ENCODE results near the gene ADARB2. TPM values are rescaled to one million over a fixed set of nuclear protein-coding genes. Genes with fewer than 3 reads are reported as not detected.

The ADARB2 gene
- polyA plus RNA-seq, 3 donors, result not detected

DNA sequence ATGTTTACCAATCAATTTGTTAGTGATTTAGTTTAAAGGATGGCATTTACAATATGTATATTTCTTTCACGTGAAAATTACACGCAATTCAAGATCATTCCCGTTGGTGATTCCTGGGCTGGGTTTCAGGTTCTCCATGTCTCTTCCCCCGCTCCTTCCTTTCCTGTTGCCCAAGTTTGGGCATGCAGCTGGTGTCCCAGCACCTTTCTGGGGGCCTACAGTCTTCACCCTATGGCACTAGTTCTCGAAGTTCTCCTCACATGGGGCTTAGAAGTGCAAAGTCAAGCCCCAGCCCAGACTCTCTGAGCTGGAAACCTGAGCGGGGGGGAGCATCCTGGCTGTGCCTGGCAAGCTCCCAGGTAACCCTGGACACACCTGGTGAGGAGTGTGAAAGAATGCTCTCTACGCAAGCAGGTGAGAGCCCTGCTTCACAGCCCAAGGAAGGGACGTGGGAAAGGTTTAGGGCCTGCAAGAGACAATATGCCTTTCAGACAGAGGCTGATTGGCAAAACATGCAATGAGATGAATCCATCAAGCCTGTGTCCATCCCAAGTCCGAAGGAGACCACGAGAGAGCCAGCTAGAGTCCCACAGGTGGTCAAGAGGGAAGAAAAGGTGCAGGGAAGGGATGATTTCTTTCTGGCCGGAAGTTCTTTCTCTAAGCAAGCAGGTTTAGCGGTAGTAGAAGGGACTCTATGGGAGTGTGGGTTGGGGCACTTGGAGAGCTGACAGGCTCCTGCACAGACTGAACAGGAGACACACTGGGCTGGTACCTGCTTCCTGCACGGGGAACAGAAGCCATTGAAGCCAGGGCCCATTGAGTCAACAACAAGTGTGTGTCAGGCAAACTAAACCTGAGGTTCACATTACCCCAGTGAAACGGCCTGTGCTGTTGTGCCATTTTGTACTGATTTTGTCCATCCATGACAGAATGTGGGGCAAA lies 131.1 kb downstream of the ADARB2 start:
- Histone ChIP-seq H3K4me1 (ENCODE audit: control insufficient read depth in 1 of 2, insufficient read depth in 2 of 2, low read length in 2 of 2) (no peaks in the 10 kb centered on the region), H3K36me3 (replicated peaks in 1 of 2; ENCODE audit: control insufficient read depth in 1 of 2, insufficient read depth in 2 of 2, low read length in 2 of 2) (no peaks in the 10 kb centered on the region), H2AFZ (ENCODE audit: insufficient read depth, low read depth, low read length, poor library complexity, severe bottlenecking) (no peak overlapping the region), H4K20me1 (ENCODE audit: insufficient read depth, low read length) (no peaks in the 10 kb centered on the region), H3K4me3 (replicated peaks in 1 of 3; ENCODE audit: low read depth in 2 of 3, low read length in 3 of 3) (no peak overlapping the region), H3K4me2 (replicated peaks; ENCODE audit: extremely low read depth, low read length, poor library complexity, severe bottlenecking) (no peak overlapping the region), H3K79me2 (ENCODE audit: insufficient read depth, low read length) (no peaks in the 10 kb centered on the region), H3K27me3 (ENCODE audit: control insufficient read depth in 2 of 2, insufficient read depth in 2 of 2, low read length in 2 of 2) (peaks cover 0 to 13% of the 10 kb centered on the region in 2 donors), H3K27ac (ENCODE audit: low read depth in 1 of 2, low read length in 2 of 2) (no peak overlapping the region), H3K9ac (ENCODE audit: insufficient read depth, low read length, poor library complexity, severe bottlenecking) (no peak overlapping the region), H3K9me3 (replicated peaks in 1 of 2; ENCODE audit: control insufficient read depth in 1 of 2, insufficient read depth in 1 of 2, low read length in 2 of 2) (no peaks in the 10 kb centered on the region)
- DNase-seq, result no peak
- intact Hi-C loops (cut with micrococcal nuclease), result no loop called here
- Mint-ChIP-seq H3K4me1 (no peaks in the 10 kb centered on the region), H3K4me3 (no peak overlapping the region), H3K27me3 (ENCODE audit: low read depth in 3 of 3) (peaks cover 16 to 21% (median 18%) of the 10 kb centered on the region in 3 donors), H3K36me3 (no peaks in the 10 kb centered on the region), H3K9me3 (peaks cover 0 to 4% (median 0%) of the 10 kb centered on the region in 7 donors), H3K27ac (no peak overlapping the region)
- TF ChIP-seq, protein P1, sequence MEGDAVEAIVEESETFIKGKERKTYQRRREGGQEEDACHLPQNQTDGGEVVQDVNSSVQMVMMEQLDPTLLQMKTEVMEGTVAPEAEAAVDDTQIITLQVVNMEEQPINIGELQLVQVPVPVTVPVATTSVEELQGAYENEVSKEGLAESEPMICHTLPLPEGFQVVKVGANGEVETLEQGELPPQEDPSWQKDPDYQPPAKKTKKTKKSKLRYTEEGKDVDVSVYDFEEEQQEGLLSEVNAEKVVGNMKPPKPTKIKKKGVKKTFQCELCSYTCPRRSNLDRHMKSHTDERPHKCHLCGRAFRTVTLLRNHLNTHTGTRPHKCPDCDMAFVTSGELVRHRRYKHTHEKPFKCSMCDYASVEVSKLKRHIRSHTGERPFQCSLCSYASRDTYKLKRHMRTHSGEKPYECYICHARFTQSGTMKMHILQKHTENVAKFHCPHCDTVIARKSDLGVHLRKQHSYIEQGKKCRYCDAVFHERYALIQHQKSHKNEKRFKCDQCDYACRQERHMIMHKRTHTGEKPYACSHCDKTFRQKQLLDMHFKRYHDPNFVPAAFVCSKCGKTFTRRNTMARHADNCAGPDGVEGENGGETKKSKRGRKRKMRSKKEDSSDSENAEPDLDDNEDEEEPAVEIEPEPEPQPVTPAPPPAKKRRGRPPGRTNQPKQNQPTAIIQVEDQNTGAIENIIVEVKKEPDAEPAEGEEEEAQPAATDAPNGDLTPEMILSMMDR (IDR thresholded peaks at IDR 0.05), result no peak
- 81% methylated on average over 12 of the region's 14 CpGs for WGBS (ENCODE audit: insufficient coverage)

DNA sequence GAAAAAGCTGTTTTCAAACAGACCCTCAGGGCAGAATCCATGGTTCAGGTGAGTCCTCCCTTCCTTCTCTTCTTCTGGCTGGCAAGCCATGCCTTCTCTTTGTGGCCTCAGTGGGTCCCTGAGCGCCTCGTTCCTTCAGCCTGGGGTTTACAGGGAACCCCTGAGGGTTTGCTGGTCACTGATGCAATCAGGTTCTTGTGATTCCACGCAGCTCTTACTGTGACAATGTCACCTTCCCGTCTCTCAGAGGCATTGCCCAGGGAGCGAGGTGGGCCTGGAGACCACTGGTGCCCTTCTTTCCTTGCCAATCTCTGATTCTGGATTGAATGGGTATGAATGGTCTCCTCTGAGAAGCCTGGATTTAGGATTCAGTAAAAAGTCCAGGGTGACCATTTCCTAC lies 132.2 kb downstream of the ADARB2 start:
- TF ChIP-seq, protein P1 (IDR thresholded peaks at IDR 0.05), result no peak

More for the DNA sequence above, 132.2 kb downstream of the ADARB2 start:
- Histone ChIP-seq H3K27me3 (ENCODE audit: control insufficient read depth in 2 of 2, insufficient read depth in 2 of 2, low read length in 2 of 2) (peaks cover 0 to 13% of the 10 kb centered on the region in 2 donors), H3K4me3 (replicated peaks in 1 of 3; ENCODE audit: low read depth in 2 of 3, low read length in 3 of 3) (no peak overlapping the region), H2AFZ (ENCODE audit: insufficient read depth, low read depth, low read length, poor library complexity, severe bottlenecking) (no peak overlapping the region), H4K20me1 (ENCODE audit: insufficient read depth, low read length) (no peaks in the 10 kb centered on the region), H3K27ac (ENCODE audit: low read depth in 1 of 2, low read length in 2 of 2) (no peak overlapping the region), H3K79me2 (ENCODE audit: insufficient read depth, low read length) (no peaks in the 10 kb centered on the region), H3K9me3 (replicated peaks in 1 of 2; ENCODE audit: control insufficient read depth in 1 of 2, insufficient read depth in 1 of 2, low read length in 2 of 2) (no peaks in the 10 kb centered on the region), H3K9ac (ENCODE audit: insufficient read depth, low read length, poor library complexity, severe bottlenecking) (no peak overlapping the region), H3K4me2 (replicated peaks; ENCODE audit: extremely low read depth, low read length, poor library complexity, severe bottlenecking) (no peak overlapping the region), H3K4me1 (ENCODE audit: control insufficient read depth in 1 of 2, insufficient read depth in 2 of 2, low read length in 2 of 2) (no peaks in the 10 kb centered on the region), H3K36me3 (replicated peaks in 1 of 2; ENCODE audit: control insufficient read depth in 1 of 2, insufficient read depth in 2 of 2, low read length in 2 of 2) (no peaks in the 10 kb centered on the region)
- DNase-seq, result no peak
- peaks cover 16 to 18% (median 17%) of the 10 kb centered on the region in 3 donors for H3K27me3 Mint-ChIP-seq (ENCODE audit: low read depth in 3 of 3)
- H3K9me3 Mint-ChIP-seq, result peaks cover 0 to 4% (median 0%) of the 10 kb centered on the region in 7 donors
- no peak overlapping the region for H3K27ac Mint-ChIP-seq
- no peaks in the 10 kb centered on the region for H3K36me3 Mint-ChIP-seq
- H3K4me1 Mint-ChIP-seq, result no peaks in the 10 kb centered on the region
- WGBS (ENCODE audit: insufficient coverage), result 84% methylated on average over 3 of the region's 5 CpGs
- H3K4me3 Mint-ChIP-seq, result no peak overlapping the region
- intact Hi-C loops (cut with micrococcal nuclease), result no loop called here
